ENCODE data around the gene HS6ST1.

HS6ST1 gene

DNA sequence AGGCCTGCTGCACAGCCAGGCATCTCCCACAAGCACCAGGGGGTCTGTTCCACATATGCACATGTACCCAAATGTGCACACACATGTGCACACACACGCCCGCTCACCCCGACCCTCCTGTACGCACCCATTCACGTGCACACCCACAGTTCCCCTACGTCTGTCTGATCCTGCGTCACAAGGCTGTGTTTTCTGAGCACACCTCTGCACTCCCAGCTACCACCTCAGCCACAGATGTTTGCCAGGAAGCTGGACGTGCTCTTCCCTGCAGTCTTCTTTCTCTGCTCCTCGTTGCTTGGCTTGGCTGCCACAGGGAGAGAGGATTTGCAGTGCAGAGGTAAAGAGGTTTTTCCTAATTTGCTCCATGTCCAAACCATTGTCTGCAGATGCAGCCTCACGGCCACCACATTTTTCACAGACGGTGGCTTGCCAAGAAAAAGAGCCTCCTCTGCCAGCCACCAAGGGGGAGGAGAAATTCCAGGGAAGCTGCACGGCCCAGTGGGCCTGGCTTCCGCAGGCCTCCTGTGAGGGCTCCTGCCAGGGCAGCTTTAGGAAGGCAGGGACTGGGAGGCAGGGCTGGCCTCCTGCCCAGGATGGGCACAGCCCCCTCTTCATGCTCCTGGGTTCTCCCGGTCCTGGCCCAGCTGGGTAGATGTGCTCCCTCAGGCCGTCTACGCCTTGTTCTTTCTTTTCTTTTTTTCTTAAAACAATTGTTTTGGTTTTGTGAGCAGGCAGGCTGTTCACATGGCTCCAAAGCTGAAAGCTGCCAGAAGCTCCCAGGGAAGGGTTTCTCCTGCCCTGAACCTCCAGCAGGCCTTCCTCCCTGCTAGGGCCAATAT is 29.3 kb upstream of the HS6ST1 start:
- no peak for DNase-seq

DNA sequence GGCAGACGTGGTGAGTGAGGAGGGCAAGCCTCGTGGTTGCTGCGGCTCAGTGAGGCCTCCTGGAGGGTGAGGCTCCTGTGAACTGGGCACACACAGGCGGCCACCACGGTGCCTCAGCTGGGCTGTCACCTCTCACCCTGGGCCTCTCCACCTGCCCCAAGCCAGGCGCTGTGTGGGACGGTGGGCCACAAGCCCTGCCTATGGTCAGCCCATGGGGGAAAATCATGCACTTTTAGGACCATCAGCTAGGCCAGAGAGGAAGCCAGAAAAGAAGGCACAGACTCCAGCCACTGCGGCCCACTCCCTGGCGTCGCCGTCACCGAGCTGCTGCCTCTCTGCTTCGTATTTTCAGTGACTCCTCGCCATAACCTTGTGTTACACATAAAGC is 28.5 kb upstream of the HS6ST1 start:
- no peak for DNase-seq

DNA sequence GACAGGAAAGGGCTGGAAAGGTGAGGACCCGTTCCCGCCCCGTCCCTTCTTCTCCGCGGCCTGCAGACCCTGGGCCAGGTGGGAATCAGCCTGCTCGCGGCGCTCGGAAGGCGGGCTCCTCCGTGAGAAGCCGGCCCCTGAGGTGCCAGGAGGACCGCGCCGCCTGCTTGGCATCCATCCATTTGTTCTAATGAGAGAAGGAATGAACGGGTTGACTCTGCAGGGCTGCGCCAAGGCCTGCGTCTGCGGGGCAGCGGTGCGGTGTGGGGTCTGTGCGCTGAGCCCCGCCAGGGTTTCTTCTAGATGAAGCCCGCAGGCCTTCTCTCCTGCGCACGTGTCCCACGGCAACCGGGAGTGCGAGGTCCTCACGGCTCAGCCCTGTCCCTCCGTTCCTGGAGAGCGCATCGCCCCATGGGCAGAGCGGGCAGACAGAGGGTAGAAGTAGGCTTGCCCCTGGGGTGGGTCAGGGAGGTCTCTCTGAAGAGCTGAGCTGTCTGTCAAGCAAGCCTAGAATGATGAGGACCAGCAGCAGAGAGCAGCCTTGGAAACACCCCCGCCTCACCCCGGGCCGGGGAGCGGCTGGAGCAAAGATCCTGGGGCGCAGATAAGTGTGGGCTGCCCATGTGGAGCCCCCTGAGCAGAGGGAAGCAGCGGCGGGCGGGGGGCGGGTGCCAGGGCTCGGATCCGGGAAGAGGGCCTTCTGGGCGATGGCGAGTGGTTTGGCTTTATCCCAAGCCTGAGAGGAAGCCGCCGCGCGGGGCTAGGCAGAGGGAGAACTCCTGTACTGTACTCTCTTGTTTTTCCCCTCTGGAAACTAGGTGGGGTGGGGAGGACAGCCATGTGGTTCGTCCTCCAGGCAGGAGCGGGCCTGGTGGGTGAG is 27.9 kb upstream of the HS6ST1 start:
- no peak for DNase-seq

DNA sequence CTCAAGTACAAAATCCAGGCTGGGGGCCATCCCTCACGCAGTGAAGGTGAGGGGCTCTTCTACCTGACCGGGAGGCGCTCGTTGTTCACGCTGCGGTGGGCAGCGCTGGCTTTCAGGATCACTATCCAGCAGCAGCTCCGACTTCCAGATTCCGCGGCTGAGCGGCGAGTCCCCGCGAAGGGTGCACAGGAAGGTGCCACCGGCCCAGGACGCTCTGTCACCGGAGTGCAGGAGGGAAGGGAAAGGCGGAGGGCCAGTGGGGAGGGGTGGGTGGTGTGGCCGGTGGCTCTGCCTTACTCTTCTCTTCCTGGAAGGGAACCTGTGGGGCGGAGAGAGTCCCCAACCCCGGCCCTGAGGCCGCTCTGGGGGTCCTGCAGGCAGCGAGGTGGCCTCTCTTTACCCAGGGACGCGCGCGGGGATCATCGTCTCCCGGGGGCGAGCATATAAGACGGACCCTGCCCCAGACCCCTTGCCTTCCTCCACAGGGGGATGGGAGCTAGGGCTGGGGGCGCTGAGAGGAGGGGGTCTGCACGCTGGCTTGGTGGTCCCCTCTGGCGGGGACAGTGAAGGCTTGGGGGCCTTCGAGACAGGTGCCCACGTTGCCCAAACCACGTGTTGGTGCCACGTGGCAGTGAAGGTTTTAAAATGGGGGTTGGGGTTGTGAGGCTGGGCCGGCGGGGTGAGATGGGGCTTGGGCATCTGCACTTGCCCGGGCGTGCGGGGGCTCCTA is 26.9 kb upstream of the HS6ST1 start:
- DNase-seq: no peak

DNA sequence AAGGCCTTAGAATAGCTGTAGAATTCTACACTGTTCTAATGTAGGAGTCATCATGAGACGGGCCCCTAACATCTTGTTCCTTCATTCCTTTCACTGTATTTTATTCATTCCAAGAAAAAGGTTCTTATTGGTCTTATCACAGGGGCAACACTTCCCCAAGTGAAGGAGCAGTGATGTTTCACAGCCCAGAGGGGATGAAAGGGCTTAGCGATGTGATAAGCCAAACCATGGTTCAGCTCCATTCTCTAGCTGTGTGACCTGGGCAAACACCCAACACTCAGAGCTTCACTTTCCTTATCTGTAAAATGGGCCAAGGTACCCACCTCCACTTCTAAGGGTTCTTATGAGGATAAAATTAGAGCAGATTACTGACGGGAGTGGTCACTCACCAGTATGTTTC is 25.4 kb upstream of the HS6ST1 start:
- DNase-seq: no peak

DNA sequence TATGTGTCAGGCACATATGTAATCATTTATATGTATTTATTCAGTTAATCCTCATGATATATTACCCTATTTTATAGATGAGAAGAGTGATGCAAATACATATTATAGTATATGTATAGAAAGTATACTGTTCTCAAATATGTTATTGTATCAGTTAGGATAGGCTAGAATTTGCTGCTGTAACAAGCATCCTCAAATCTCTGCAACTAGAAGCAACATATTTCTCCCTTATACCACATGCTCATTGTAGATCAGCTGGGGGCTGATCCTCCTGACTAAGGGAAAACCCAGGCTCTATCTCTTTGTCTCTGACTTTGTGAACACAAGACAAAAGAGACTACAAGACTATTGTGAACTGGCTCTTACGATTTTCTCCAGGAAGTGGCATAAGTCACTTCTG is 24.8 kb upstream of the HS6ST1 start:
- no peak for DNase-seq

DNA sequence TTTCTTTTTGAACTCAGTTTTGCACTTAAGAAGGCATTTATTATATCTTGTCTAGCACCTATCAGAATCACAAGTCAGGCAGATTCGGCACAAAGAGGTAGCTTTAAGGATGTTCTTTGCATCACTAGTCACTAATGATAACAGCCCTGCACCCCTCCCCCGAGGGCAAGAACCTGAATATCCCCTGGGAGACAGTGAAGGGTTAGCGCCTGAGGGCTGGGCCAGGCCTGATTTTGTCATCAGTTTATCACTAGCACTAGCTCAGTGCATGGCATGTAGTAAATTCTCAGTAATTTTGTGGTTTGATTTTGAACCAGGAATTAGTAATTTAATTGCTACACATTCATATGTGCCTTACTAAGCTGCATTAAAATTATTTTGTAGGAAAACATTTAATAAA is 23.9 kb upstream of the HS6ST1 start:
- no peak for DNase-seq

DNA sequence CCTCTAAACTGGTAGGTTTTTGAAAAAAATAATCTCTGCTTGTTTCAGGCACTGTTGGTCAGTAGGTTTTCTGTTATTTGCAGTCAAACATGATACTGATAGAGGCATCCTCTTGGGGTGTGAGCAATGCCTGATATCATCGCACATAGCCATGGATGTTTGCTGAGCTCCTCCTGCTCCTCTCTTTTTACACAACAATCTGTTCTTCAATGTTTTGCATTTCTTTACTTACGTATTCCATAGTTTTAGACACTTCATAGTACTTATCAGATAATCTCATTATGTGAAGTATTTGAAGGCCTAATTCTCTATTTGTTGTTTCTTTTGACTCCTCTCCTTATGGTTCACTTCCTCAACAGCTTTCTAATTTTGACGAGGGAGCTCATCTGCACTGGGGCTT is 23.0 kb upstream of the HS6ST1 start:
- DNase-seq: no peak

DNA sequence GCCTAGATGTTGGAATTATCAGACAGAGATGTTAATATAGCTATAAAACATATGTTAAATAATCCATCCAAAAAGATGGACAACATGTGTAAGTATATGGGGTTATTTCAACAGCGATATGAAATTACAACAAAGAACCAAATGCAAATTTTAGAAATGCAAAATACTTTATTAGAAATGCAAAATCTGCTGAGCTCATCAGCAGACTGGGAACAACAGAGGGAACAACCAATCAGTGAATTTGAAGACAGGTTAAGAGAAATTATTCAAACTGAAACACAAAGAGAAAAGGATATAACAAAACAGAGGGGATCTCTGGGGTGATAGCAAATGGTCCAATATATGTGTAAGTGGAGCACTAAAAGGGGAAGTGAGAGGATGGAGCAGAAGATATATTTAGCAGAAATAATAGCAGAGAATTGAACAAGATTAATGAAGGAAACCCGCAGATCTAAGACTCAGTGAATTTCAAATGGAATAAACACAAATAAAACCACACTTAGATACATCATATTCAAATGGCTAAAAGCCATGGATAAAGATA is 13.5 kb upstream of the HS6ST1 start:
- no peak for DNase-seq

DNA sequence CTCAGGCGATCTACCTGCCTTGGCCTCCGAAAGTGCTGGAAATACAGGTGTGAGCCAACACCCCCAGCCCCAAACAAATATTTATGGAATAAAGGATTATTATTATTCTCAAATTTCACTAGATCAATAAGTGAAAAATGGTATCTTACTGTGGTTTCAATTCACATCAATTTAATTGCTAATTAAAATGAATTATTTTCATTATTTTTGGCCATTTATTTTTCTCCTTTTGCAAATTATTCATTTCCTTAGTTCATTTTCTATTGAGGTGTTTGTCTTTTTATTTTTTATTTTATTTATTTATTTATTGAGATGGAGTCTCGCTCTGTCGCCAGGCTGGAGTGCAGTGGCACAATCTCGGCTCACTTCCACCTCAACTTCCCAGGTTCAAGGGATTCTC is 11.9 kb upstream of the HS6ST1 start:
- no peak for DNase-seq

DNA sequence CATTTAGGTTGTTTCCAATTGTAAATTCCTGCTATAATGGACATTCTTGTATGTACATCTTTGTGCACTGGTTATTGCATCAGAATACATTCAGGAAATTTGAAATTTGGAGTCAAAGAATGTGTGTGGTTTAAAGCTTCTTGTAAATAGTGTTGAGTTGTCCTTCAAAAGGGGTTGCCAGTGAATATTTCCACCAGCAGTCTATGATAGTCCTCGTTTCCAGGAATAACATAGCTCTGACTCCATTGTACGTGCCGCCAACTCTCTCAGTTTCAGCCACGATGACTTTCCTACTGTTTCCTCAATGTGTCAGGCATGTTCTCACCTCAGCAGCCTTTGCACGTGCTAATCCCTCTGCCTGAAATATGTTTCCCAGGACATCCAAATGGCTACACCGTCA is 10.9 kb upstream of the HS6ST1 start:
- no peak for DNase-seq

DNA sequence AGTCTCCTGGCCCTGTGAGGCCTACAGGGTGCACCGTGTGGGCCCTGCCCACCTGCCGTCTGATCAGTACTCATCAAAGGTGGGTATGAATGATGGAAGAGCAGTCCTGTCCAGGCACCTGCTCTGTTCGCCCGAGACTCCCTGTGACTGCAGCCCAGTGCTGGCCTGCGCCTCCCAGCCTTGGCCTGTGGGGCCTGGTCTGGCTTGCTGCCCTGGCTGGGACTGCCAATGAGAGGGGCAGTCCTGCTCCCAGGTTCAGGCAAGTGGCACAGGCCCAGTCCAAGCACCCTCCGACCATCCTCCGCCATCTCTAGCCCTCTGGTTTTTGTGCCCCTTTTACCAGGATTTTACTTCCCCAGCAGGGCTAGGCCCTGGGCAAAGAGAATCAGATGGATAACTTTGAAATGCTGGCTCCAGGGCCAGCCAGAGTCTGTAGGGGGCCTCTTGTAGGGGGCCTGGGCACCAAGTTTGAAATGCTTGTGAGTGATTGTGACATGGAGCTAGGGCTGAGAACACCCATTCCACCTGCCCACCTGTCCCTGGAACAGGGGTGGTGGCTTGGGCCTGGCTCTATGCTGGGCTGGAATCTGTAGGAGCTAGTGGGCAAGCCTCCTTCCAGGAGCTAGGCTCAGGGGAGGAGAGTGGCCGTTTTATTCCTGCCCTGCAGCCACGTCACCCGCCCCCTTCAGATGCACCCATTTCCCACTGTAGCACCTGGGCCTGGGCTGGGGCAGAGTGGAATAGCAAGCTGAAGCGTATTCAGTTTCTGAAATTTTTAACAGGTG is 8.7 kb upstream of the HS6ST1 start:
- DNase-seq: peak; percentile 23

DNA sequence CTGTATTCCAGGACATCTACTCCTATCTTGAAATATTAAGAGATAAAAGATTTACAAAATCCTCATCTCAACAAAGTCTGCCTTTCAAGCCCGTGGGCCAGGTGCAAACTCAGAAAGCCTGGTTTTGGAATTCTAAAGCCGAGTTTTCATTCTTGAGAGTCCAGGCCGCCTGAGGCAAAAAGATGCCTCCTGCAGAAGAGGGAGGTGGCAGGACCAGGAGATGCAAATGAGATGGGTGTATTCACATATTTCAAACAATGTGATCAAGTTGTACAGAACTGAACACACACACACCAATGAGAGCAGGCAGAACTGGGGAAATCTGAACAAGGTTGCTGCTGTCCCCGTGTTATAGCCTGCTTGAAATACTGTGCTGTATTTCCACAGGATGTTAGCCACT is 7.7 kb upstream of the HS6ST1 start:
- DNase-seq: no peak

DNA sequence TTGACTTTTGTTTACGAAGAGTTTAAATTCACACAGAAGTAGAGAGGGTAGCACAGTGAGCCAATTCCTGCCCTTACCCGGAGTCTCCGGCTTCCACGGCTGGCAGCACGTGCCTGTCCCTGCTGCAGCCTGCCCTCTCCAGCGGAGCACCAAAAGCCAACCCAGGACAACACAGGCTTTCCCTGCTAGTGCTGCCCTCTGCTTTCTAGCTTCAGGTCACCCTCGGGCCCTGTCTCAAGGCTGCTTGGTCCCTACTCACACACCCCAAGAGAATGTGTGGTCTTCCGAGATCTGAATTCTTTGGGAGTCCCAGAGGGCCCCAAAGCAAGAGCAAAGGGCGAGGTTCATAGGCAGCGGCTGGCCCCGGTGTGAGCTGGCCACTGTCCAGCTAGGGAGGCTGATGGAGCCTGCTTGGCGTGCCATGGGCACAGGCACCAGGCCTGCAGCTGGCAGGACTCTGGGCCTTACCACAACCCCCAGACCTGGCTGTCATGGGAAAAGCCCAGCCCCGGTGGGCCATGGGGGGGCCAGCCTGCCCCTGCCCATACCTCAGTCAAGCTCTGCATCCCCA is 7.0 kb upstream of the HS6ST1 start:
- DNase-seq: no peak

DNA sequence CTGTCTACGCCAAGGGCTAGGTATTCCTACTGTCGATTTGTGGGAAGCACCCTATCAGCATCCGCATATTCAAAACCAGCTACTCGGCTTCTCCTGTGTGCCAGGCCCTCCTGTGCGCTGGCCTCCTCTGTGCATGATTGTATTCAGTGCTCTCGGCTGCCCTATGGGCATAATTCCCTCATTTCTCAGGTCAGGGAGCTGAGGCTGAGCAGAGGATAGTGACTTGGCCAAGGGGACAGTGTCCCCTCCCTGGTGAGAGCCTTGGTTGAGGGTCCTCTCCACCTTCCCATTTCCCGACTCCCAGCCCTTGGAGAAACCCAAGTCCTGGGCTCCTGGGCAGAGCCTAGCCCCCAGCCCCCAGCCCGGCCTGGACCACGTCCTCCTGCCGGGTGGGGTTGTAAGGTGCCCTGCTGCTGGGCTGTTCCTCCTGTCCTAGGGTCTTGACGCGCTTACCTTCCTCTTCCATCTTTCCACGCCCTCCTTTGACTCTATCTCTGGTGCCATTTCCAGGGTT is 6.3 kb upstream of the HS6ST1 start:
- DNase-seq: no peak

DNA sequence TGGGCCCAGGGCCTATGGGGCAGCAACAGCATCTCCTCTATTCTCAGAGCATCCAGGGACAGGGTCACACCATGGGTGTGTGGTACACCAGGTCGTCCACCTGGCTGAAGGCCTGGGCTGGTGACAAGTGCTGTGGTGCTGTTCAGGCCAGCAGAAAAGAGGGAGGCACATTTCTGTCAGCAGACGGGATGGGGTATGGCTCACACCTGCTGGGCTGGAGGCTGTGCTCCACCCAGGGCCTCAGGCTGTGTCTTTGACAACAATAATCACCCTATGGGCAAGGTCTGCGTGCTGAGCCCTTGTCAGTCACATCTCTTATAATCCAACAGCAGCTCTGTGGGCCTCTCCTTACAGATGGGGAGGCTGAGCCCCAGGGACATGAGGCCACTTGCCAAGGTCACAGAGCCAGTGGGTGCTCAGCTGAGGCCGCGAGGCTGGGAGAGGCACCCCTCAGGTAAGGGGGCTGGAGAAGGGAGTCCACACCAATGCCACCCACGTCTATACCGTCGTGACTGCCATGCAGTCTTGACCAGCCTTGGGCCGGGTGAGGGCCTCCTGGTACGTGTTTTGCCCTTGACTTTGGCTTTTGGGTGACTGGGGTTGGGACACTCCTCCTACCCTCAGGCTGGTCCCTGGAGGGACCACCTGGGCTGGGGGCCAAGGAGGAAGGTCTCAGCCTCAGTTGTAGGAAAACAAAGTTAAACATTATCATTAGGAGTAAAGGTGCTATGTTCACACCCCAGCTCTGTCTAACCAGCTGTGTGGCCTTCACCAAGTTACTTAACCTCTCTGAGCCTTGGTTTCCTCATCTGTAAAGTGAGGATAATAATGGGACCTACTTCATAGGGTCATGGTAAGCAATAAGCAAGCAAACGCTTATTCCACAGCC is 5.6 kb upstream of the HS6ST1 start:
- peak; percentile 27 for DNase-seq

DNA sequence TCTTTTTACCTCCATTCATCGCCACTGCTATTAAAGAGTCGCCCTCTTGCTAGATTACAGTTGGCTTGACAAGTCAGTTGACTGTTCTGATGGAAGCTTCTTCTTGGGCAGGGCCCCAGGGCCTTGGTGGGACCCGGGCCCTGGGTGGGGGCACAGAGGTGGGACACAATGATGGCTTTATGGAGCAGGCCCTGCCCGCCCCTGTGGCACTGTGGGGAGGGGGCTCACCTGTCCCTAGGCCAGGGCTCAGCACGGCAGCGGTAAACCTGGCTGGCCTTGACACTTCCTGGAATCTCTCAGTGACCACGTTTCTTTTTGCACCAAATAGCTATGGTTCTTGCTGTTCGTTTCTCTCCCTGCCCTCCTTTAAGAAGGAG is 4.9 kb upstream of the HS6ST1 start:
- peak; percentile 18 for DNase-seq

DNA sequence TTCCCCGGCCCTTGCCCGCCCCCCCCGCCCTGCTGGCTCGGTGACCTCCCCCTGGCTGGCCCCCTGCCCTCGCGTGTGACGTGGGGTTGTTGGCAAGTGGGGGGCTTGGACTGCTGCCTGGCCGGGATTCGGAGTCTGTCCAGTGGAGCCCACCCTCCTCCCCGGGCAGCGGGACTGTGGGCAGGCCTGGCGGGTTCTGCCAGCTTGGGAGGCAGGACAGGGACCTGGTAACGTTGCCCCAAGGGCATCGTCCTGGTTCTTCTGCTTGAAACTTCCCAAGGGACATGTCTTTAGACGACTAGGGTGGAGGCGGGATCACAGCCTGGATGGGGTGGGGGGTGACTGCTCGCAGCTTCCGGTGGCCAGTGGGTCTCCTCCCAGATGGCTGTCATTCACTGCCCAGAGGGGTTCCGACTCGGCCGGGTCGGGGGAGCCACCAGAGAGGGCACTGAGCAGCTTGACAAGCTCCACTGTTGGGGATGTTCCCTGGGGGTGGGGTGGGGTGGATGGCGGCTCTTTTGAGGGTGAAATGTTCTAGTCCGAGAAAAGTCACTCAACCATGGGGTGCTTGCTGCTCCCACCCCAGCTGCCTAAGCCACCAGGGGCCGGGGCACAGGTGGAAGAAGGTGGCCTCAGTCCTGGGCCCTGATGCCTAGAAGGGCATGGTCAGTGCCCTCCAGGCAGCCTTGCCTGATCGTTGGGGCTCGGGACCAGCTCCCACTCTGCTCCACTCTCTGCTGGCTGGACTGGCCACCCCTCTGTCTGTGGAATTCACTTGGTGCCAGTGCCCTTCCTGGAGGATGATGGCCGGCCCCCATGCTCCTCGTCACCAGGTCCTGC is 4.3 kb upstream of the HS6ST1 start:
- DNase-seq: peak; percentile 32

DNA sequence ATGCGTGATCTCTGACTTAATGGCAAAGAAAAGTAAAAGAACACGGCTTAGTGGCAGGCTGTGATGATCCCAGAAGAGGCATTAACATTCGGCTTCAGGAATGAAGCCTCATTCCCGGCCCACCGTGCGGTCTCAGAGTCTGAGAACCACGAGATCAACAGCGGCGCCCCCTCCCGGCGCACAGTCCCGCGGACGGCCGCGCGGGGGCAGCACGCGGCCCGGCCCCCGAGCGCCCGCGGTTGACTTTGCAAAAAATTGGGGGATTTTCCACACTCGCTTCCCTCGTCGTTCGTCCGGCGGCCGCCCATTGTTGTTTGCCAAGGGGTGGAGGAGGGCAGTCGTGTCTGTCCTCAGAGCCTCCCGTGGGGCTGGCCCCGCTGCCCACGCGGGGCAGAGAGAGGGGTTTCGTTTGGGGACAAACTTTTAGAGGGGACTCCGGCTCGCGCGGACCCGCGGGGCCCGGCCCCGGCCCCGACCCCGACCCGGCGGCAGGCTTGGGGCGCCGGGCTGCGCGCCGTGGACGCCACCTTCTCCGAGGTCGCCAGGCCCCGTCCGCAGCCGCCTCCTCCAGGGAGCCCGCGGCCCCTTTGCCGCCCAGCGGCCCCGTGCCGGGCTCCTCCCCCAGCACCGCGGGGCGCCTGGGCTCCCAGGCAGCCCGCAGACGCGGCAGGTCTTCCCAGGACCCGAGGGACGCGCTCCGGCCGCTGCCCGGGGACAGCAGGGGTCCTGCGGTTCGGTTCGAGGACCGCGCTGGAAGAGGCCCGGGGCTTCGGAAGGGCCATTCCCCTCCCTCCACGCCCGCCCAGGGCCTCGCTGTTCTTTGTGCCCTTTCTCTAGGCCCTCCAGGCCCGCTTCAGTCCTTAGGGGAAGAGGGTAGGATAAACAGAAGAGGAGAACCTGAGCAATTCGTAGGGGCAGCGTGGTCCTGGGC is 3.4 kb upstream of the HS6ST1 start:
- DNase-seq: peak; percentile 80
